ENCODE results near the gene ZNF689.

Gene ZNF689

DNA sequence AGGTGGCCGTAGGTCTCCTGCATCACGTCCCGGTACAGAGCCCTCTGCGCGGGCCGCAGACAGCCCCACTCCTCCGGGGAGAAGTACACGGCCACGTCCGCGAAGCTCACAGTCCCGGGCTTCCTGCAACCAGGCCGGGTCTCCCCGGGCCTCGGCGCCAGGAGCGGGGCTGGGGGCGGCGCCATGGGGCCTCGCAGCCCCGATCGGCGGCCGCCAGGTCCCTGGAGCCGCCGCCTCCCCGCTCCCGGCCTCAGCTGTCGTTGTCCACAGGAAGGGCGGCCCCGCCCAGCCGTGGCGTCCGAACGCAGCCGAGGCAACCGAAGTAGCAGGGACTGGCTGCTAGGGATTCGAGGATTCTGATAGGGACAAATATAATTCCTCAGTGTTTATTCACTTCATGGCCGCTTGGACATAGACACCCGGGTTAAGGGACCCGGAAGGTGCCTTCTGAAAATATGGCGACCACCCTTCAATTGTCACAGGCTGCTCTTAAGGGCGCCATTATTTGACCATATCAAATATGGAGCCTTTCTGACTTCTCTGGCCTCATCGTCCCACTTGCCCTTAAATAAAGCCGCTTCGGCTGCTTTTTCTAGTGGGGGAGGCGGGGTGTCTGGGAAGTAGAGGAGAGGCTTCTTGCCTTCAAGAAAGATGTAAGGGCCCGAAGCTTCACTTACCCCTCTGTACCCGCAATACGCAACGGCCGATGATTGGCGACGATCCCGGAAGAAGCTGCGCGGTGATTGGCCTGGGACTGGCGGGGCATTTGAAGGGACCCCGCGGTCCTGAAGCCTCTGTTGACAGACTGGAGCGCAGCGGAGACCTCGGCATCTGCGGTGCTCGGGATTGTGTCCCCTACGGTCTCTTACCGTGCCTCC lies 38.5 kb downstream of the ZNF689 start, which contains the start of gene ZNF688:
Gene ZNF688 (minus strand): TSS at position 270 of the 878 bp plus-strand sequence. CDS start 85 bp downstream, at position 185.
- peak; percentile 93 for DNase-seq (ENCODE audit: extremely low spot score)
- POLR2A ChIA-PET: interaction anchor here (0.6 to 1.5 kb wide), 3 partner anchors 13 to 47 kb away, joined by 3 to 4 read pairs (median 3); partner anchors contain the start of gene ZNF764
- TF ChIP-seq, protein P1, sequence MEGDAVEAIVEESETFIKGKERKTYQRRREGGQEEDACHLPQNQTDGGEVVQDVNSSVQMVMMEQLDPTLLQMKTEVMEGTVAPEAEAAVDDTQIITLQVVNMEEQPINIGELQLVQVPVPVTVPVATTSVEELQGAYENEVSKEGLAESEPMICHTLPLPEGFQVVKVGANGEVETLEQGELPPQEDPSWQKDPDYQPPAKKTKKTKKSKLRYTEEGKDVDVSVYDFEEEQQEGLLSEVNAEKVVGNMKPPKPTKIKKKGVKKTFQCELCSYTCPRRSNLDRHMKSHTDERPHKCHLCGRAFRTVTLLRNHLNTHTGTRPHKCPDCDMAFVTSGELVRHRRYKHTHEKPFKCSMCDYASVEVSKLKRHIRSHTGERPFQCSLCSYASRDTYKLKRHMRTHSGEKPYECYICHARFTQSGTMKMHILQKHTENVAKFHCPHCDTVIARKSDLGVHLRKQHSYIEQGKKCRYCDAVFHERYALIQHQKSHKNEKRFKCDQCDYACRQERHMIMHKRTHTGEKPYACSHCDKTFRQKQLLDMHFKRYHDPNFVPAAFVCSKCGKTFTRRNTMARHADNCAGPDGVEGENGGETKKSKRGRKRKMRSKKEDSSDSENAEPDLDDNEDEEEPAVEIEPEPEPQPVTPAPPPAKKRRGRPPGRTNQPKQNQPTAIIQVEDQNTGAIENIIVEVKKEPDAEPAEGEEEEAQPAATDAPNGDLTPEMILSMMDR (IDR thresholded peaks at IDR 0.05; ENCODE audit: control extremely low read depth, extremely low read depth, low read depth, missing control alignments): no peak
- CTCF ChIA-PET: interaction anchor here (0.8 to 1.7 kb wide), 13 partner anchors 10 to 142 kb away, joined by 3 to 7 read pairs (median 4); partner anchors contain the start of genes DCTPP1, ZNF764 and ZNF785

- ChIA-PET CTCF (interaction anchor here (0.8 to 1.7 kb wide), 8 partner anchors 12 to 141 kb away, joined by 3 to 7 read pairs (median 4); partner anchors contain the start of genes DCTPP1, ZNF747 and ZNF785), POLR2A (interaction anchor here (0.9 to 1.5 kb wide), 3 partner anchors 12 to 141 kb away, joined by 3 to 4 read pairs (median 3); partner anchors contain the start of genes DCTPP1 and ZNF764)
- DNase-seq (ENCODE audit: extremely low spot score): no peak
- TF ChIP-seq, protein P1 (IDR thresholded peaks at IDR 0.05; ENCODE audit: control extremely low read depth, extremely low read depth, low read depth, missing control alignments): no peak
Observed at GRCh38 chr16:30570636-30571444, 39.3 kb downstream of the ZNF689 start.

- ChIA-PET CTCF (interaction anchor here (0.8 to 1.7 kb wide), 3 partner anchors 11 to 140 kb away, joined by 3 to 7 read pairs (median 4); partner anchors contain the start of genes DCTPP1 and ZNF747), POLR2A (interaction anchor here (0.9 kb wide), 1 partner anchor 140 kb away, joined by 3 read pairs; the partner anchor contains the start of gene DCTPP1)
- DNase-seq (ENCODE audit: extremely low spot score): no peak
- TF ChIP-seq, protein P1 (IDR thresholded peaks at IDR 0.05; ENCODE audit: control extremely low read depth, extremely low read depth, low read depth, missing control alignments): no peak
Observed at GRCh38 chr16:30569746-30570635, 40.2 kb downstream of the ZNF689 start.

DNA sequence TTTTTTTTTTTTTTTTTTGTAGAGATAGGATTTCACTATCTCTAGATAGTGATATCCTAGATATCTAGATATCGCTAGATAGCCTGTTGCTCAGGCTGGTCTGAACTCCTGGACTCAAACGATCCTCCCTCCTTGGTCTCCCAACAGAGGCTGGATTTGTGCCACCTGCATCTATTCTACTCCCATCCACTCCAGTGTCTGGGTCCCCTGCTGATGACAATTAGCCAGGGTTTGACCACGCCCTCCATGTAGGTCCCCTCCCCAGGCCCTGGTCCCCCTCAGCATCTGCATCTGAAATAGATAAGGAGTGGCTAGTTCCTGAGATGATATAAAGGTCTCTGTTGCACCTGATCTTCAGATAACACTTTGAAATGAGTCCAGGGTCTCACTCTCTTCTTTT lies 40.9 kb downstream of the ZNF689 start:
- ChIA-PET POLR2A (interaction anchor here (0.7 kb wide), 1 partner anchor 18 kb away, joined by 3 read pairs; no protein-coding TSS in a partner anchor), CTCF (interaction anchor here (1.1 to 4.5 kb wide), 5 partner anchors 11 to 139 kb away, joined by 3 to 17 read pairs (median 5); partner anchors contain the start of genes DCTPP1 and ZNF764)
- TF ChIP-seq, protein P1 (IDR thresholded peaks at IDR 0.05; ENCODE audit: control extremely low read depth, extremely low read depth, low read depth, missing control alignments): no peak
- DNase-seq (ENCODE audit: extremely low spot score): no peak

DNA sequence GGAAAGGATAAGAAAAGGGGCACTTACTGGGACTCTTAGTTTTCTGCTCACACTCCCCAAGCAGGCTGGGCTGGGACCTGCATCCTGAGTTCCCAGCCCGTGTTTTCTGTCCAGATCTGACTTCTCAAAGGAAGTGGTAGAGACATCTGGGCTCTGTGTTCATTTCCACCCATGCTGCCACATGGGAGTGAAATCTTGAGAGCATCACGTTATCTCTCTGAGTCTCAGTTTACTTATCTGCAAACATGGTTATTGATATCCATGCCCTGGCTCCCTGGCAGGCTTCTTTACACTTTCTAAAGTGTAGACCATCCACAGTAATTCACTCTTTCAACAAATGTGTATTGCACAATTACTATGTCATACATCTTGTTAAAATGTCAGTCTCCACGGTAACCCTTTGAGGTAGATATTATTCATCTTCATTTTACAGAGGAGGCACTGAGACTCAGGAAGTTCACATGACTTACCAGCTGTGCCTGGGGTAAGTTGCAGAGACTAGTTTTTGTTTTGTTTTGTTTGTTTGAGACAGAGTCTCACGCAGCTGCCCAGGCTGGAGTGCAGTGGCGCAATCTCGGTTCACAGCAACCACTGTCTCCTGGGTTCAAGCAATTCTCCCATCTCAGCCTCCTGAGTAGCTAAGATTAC lies 42.1 kb downstream of the ZNF689 start:
- peak; percentile 62 for DNase-seq (ENCODE audit: extremely low spot score)
- TF ChIP-seq, protein P1 (IDR thresholded peaks at IDR 0.05; ENCODE audit: control extremely low read depth, extremely low read depth, low read depth, missing control alignments): no peak
- ChIA-PET CTCF (interaction anchor here (0.7 to 4.5 kb wide), 10 partner anchors 10 to 382 kb away, joined by 3 to 17 read pairs (median 4); partner anchors contain the start of genes DCTPP1 and ZNF764), POLR2A (interaction anchor here (0.7 to 1.4 kb wide), 2 partner anchors 10 to 89 kb away, joined by 3 to 4 read pairs; partner anchors contain the start of gene ZNF764)
